Testis (tissue), 3 donors: Measurements from ENCODE around the gene ZFPM1. TPM values are rescaled to one million over a fixed set of nuclear protein-coding genes. Genes with fewer than 3 reads are reported as not detected.
A peak's percentile ranks its signal among the peaks of the same experiment; 100 is the strongest.

ENCODE experiments used
- DNase-seq: peaks from one replicate; pipeline ENCODE4 v3.0.0-alpha.2; 2019
- H3K27ac ChIP-seq, 2 donors: fragments of 200-600 bp; sonication (generic); one replicate each; pipeline ENCODE4 v1.5.1; 2019
- H3K27me3 ChIP-seq: fragments of 200-600 bp; sonication (generic); one replicate; pipeline ENCODE4 v1.5.1; 2019
- H3K36me3 ChIP-seq: fragments of 200-600 bp; sonication (generic); one replicate; pipeline ENCODE4 v1.5.1; 2017; ENCODE audit warnings: low read depth; ENCODE audit errors: missing control alignments
- H3K4me1 ChIP-seq: fragments of 200-600 bp; sonication (generic); one replicate; pipeline ENCODE4 v1.5.1; 2019
- H3K4me3 ChIP-seq, 2 donors: fragments of 200-600 bp; sonication (generic); one replicate each; pipeline ENCODE4 v1.5.1; 2017 to 2019
- H3K9me3 ChIP-seq: fragments of 200-600 bp; sonication (generic); one replicate; pipeline ENCODE4 v1.5.1; 2017
- POLR2A ChIP-seq: fragments of 450-650 bp; IDR thresholded peaks from one replicate; pipeline ENCODE4 v1.6.1; 2017; ENCODE audit warnings: antibody characterized with exemption, mild to moderate bottlenecking, moderate library complexity
- WGBS, 2 donors: methylation state at CpG; one replicate each; pipeline ENCODE4 v1.1.5; 2018; 5-methylcytosine and 5-hydroxymethylcytosine counted together
- intact Hi-C: fragments of 100-400 bp; cut with DNase I; formaldehyde crosslinking; loops from one replicate; pipeline ENCODE4 v1.15.1; 2023; ENCODE audit warnings: low total_unique reads
- polyA plus RNA-seq: library from polyadenylated mRNA; stranded (reverse); fragments of 350-450 nt; fragmentation: Illumina TruSeq; extraction: RNeasy Lipid Tissue Mini Kit (QIAGEN cat#74804); gene quantifications from one replicate; pipeline ENCODE4 v1.2.3, GENCODE V29; 2014; ENCODE audit warnings: low read depth, low replicate concordance; ENCODE audit not compliant: insufficient read depth
- total RNA-seq, 2 donors: library from RNA; depleted of rRNA; stranded (reverse); fragments of >200 nt; gene quantifications; one replicate each; pipeline ENCODE4 v1.2.3, GENCODE V29; 2016
- TF ChIP-seq, protein P1 (sequence below), 3 experiments: fragments of 450-650 bp in 2 of 3; fragments of 200-600 bp in 1 of 3; sonication (generic) in 1 of 3; IDR thresholded peaks; one replicate each; pipeline ENCODE4 v1.5.1; 2016 to 2019; ENCODE audit warnings: antibody characterized with exemption in 3 of 3, mild to moderate bottlenecking in 2 of 3, moderate library complexity in 1 of 3

Gene ZFPM1
- total and polyA plus RNA-seq, 3 donors from 2014 or later = 12.8 to 25.1 (median 23.9) TPM

DNA sequence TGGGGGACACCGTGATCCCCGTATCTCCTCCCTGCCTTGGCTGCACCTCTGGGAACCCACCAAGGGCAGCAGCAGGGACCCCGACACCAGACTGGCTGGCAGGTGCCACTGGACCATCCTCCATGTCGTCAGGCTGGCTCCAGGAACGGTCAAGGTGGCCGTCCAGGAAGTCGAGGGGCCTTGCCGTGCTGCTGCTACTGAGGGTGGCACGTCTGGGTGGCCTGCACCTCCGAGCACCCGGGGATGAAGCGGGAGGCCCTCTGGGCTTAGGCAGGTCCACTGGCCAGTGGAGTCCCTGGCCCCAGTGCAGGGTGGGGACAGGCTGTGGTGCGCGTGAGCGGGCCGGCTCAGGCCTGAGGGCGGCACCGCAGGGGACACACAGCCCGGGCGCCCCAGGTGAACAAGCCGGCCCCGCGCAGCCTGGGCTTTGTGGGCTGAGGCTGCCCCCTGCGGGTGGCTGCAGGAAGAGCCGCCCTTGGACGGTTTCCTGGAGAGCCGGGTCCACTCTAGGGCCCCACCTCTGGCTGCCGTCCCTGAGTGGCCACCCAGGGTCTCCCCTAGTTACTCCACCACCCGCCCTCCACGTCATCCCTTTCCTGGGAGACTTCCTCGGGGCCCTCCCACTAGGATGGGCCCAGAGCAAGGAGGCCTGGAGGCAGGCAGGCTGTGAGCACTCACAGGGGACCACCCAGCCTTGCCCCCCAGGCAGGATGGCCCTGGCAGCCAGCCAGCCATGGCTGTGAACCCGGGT, 74.3 kb downstream of the ZFPM1 start:
- Histone ChIP-seq H3K9me3 (no peaks in the 10 kb centered on the region), H3K4me3 (no peak overlapping the region), H3K27ac (no peak overlapping the region), H3K4me1 (peaks cover 71% of the 10 kb centered on the region), H3K36me3 (no peaks in the 10 kb centered on the region), H3K27me3 (no peaks in the 10 kb centered on the region)
- WGBS, 2 donors = 44 to 56% methylated on average over 8 to 30 of the region's 32 CpGs
- TF ChIP-seq, protein P1, sequence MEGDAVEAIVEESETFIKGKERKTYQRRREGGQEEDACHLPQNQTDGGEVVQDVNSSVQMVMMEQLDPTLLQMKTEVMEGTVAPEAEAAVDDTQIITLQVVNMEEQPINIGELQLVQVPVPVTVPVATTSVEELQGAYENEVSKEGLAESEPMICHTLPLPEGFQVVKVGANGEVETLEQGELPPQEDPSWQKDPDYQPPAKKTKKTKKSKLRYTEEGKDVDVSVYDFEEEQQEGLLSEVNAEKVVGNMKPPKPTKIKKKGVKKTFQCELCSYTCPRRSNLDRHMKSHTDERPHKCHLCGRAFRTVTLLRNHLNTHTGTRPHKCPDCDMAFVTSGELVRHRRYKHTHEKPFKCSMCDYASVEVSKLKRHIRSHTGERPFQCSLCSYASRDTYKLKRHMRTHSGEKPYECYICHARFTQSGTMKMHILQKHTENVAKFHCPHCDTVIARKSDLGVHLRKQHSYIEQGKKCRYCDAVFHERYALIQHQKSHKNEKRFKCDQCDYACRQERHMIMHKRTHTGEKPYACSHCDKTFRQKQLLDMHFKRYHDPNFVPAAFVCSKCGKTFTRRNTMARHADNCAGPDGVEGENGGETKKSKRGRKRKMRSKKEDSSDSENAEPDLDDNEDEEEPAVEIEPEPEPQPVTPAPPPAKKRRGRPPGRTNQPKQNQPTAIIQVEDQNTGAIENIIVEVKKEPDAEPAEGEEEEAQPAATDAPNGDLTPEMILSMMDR (IDR thresholded peaks at IDR 0.05) = peak; percentile 84 to 86 (median 84)
- TF ChIP-seq POLR2A = no peak
- peak; percentile 76 for DNase-seq
- intact Hi-C loops = no loop called here

DNA sequence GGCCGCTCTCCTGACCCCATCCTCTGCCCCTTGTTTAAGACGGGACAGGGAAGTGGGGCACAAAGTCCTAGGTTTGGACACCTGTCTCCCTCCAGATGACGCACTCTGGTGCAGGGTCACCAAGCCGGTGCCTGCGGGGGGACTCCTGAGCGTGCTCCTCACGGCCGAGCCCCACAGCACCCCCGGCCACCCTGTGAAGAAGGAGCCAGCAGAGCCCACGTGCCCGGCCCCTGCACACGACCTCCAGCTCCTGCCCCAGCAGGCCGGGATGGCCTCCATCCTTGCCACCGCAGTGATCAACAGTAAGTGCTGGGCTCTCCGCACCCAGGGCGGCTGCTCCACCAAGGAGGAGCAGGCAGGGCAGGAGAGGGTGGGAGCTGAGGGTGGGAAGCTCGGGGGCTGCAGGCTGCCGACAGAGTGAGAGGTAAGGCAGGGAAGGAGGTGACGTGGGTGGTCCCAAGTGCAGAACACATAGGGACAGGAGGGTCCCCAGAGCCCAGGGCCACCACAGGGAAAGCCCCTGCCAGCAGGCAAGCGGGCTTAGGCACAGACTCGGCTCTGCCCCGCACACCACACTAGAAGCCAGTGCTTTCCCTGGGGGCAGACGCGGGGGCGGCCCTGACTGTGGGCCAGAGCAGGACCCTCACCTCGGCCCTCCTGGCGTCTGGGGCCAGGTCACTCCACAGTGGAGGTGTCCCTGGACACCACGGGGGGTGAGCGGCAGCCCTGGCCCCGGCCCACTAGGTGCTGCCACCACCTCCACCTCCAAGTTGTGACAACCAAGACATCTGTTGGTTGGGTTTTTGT, 75.1 kb downstream of the ZFPM1 start:
- Histone ChIP-seq H3K27ac (no peak overlapping the region), H3K4me3 (no peak overlapping the region), H3K27me3 (no peaks in the 10 kb centered on the region), H3K9me3 (no peaks in the 10 kb centered on the region), H3K4me1 (peaks cover 69% of the 10 kb centered on the region), H3K36me3 (no peaks in the 10 kb centered on the region)
- DNase-seq = no peak
- intact Hi-C loops = no loop called here
- WGBS, 2 donors = 73 to 77% methylated on average over 18 to 30 of the region's 30 CpGs
- TF ChIP-seq, protein P1 (IDR thresholded peaks at IDR 0.05) = no peak
- no peak for TF ChIP-seq POLR2A

DNA sequence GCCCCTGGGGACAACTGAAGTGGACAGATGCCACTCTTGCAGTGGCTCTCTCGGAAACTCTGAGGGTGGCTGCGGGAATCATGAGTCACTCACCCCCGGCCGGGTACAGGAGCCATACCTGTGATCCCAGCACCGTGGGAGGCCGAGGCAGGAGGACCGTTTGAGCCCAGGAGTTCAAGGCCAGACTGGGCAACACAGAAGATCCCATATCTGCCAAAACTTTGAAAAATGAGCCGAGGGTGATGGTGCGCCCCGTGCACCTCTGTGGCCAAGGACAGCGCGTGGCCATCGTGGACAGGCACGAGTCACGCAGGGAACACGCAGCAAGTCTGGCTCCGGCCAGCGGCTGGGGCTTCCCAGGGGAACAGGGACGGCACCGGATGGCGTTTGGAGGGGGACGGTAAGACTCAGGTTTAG, 75.8 kb downstream of the ZFPM1 start:
- 71 to 87% methylated on average over 22 of the region's 22 CpGs for WGBS, 2 donors
- H3K4me3 ChIP-seq = no peak overlapping the region
- DNase-seq = no peak
- no peaks in the 10 kb centered on the region for H3K27me3 ChIP-seq
- peaks cover 61% of the 10 kb centered on the region for H3K4me1 ChIP-seq
- H3K36me3 ChIP-seq = no peaks in the 10 kb centered on the region
- TF ChIP-seq POLR2A = no peak
- TF ChIP-seq, protein P1 (IDR thresholded peaks at IDR 0.05) = no peak
- no peaks in the 10 kb centered on the region for H3K9me3 ChIP-seq
- intact Hi-C loops = no loop called here
- H3K27ac ChIP-seq = no peak overlapping the region

DNA sequence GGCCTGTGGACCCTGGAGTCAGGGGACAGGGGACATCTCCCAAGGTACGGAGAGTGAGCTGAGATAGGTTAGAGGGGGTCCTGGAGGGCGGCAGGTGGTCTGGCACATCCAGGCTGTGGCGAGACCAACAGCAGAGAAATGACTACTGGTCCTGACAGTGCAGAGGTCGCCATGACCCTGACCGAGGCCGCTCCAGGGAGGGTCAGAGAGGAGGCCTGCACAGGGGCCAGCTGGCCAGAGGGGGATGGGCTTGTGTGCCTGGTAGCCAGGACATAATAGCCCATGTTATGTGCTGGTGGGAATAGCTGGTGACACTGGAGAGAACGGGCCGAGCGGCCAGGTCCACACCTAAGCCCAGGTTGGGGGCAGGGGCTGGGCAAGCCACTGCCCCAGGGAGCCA, 76.5 kb downstream of the ZFPM1 start:
- intact Hi-C loops = no loop called here
- Histone ChIP-seq H3K27me3 (no peaks in the 10 kb centered on the region), H3K27ac (no peak overlapping the region), H3K9me3 (no peaks in the 10 kb centered on the region), H3K36me3 (no peaks in the 10 kb centered on the region), H3K4me1 (peaks cover 55% of the 10 kb centered on the region), H3K4me3 (no peak overlapping the region)
- TF ChIP-seq, protein P1 (IDR thresholded peaks at IDR 0.05) = no peak
- no peak for TF ChIP-seq POLR2A
- WGBS, 2 donors = 75% methylated on average over 5 to 9 of the region's 9 CpGs
- no peak for DNase-seq
